Suprapubic skin (tissue), 4 donors: ENCODE data around the gene ARID1B.

Experiments
- CTCF ChIP-seq, 2 donors: fragments of 200-600 bp in 1 of 2; fragments of 450-650 bp in 1 of 2; sonication (generic) in 1 of 2; IDR thresholded peaks; one replicate each; pipeline ENCODE4 v1.5.1; 2016 to 2019; ENCODE audit warnings: antibody characterized with exemption in 2 of 2, mild to moderate bottlenecking in 1 of 2, moderate library complexity in 1 of 2
- EP300 ChIP-seq: sonication (generic); formaldehyde crosslinking; IDR thresholded peaks from one replicate; pipeline ENCODE4 v1.6.1; 2017; ENCODE audit warnings: antibody characterized with exemption
- POLR2A ChIP-seq, 2 donors: fragments of 450-650 bp; IDR thresholded peaks; one replicate each; pipeline ENCODE4 v1.6.1; 2017; ENCODE audit warnings: antibody characterized with exemption in 2 of 2, mild to moderate bottlenecking in 2 of 2, moderate library complexity in 2 of 2
- POLR2AphosphoS5 ChIP-seq, 3 donors: sonication (generic); formaldehyde crosslinking; IDR thresholded peaks; one replicate each; pipeline ENCODE4 v1.6.1; 2017; ENCODE audit warnings: antibody characterized with exemption in 3 of 3

- TF ChIP-seq CTCF (IDR thresholded peaks at IDR 0.05), result no peak
- no peak for TF ChIP-seq POLR2AphosphoS5 (IDR thresholded peaks at IDR 0.05)
- TF ChIP-seq POLR2A (IDR thresholded peaks at IDR 0.05), result no peak
- no peak for TF ChIP-seq EP300
Measured at GRCh38 chr6:157131250-157131649, 354.1 kb downstream of the ARID1B start.
